AG10803 (cell line): Measurements from ENCODE around the gene TRAF3.

ENCODE experiments used
- DNase-seq: peaks from one replicate; pipeline ENCODE4 v3.0.0; 2010; ENCODE audit warnings: low read depth
- H3K4me3 ChIP-seq: 2 replicates; pipeline ENCODE4 v1.5.1; 2011; ENCODE audit warnings: mild to moderate bottlenecking, low read length, control low read depth
- TF ChIP-seq, protein P1 (sequence below): conservative IDR thresholded peaks from 2 replicates; pipeline ENCODE4 v1.5.1; 2011; ENCODE audit warnings: mild to moderate bottlenecking, low read length, control low read depth, inconsistent platforms

TRAF3 gene

DNA sequence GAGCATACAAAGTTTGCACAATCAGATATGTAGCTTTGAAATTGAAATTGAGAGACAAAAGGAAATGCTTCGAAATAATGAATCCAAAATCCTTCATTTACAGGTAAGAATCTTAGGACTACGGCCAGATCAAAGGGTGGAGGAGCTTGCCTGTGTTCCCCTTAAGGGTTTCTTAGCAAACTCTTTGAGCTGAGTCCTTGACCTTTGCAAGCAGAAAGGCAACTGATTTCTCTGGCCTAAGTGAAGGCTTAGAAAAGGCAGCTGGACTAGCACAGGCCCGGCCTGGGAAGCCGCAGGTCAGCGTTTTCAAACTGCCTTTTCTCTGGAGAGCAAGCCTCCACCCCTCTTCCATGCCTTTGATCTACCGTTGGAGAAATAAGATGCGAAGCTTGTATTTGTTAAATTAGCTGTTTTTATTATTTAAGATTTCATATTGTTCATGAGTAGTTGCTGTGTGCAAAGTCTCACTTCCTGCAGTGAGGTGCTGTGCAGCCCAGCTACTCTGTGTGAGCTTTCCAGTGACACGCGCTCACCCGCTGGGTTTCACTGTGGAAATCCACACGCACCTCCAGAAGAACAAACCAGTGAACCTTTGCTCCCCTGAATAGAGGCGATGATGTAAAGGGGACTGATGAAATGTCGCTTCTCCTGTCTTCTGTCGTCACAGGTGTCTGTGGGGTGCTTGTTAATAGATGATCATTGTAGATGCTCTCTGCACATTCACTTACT is 120.2 kb downstream of the TRAF3 start:
- TF ChIP-seq, protein P1, sequence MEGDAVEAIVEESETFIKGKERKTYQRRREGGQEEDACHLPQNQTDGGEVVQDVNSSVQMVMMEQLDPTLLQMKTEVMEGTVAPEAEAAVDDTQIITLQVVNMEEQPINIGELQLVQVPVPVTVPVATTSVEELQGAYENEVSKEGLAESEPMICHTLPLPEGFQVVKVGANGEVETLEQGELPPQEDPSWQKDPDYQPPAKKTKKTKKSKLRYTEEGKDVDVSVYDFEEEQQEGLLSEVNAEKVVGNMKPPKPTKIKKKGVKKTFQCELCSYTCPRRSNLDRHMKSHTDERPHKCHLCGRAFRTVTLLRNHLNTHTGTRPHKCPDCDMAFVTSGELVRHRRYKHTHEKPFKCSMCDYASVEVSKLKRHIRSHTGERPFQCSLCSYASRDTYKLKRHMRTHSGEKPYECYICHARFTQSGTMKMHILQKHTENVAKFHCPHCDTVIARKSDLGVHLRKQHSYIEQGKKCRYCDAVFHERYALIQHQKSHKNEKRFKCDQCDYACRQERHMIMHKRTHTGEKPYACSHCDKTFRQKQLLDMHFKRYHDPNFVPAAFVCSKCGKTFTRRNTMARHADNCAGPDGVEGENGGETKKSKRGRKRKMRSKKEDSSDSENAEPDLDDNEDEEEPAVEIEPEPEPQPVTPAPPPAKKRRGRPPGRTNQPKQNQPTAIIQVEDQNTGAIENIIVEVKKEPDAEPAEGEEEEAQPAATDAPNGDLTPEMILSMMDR = no peak
- H3K4me3 ChIP-seq = no peak overlapping the region
- DNase-seq = no peak

DNA sequence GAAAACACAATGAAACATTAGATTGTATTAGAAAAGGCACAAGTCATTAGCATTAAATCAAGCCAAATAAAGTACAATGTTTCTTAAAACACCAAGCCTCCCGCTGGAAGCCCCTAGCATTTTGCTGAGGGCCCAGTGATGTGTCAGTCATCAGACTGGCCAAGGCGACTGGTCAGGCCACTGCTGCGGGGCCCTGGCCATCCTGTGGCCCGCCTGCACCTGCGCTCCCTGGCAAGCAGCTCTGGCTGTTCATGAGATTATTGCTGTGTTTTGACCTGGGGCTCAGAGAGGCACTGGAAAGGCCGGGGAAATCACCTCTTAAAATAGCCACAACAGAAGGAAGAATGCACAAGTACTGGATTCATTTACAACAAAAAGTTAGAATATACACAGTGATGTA is 121.0 kb downstream of the TRAF3 start:
- no peak overlapping the region for H3K4me3 ChIP-seq
- TF ChIP-seq, protein P1 = no peak
- no peak for DNase-seq

DNA sequence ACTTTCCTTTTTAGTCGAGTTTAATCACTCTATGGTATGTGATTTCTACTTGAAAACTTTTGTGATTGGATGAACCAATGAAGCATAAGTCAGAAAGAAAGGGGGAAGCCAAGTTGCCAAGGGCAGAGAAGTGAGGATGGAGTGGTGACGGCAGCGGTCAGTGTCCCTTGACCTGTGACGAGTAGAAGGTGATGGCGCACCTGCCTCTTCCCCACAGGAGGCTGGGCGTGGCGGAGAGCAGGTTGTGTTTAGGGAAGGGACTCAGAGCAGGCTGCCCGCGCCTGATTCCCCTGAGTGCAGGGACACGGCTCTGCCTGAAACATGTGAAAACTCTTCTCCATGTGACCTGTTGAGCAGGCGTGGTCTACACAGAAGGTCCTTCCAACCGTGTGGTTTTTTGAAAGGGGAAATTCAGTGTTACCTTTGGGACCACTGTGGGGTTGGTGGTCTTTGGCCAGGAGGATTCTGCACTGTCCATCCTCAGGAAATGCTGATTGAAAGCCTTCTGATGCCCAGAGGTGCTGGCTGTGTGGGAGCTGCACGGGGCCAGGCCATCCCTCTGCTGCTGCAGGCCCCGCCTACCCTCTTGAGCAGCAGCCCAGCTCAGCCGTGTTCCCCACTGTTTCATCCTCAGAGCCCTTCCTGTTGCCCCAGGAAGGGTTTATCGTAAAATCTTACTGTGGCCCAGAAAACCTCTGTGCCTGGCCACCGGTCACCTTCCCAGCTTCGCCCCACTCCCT is 121.7 kb downstream of the TRAF3 start:
- TF ChIP-seq, protein P1 = no peak

DNA sequence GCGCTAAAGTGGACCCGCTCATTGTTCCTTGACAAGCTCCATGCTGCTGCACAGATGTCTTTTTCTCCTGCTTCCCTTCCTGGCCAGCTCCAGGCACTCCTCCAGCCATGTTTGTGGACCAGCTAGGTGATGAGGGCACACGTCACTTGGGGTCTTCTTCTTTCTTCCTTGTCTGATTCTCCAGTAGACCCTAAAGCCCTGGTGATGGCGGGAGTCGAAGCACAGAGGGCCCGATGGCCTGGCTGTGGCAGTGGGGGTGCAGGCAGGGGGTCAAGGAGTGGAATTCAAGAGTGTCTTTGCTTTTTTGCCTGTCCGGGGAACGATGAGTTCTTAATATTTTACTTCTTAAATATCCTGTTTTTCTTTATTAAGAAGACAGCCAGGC is 122.3 kb downstream of the TRAF3 start:
- DNase-seq = no peak
- no peak overlapping the region for H3K4me3 ChIP-seq
- TF ChIP-seq, protein P1 = no peak

More for the DNA sequence above, 121.7 kb downstream of the TRAF3 start:
- no peak overlapping the region for H3K4me3 ChIP-seq
- no peak for DNase-seq

DNA sequence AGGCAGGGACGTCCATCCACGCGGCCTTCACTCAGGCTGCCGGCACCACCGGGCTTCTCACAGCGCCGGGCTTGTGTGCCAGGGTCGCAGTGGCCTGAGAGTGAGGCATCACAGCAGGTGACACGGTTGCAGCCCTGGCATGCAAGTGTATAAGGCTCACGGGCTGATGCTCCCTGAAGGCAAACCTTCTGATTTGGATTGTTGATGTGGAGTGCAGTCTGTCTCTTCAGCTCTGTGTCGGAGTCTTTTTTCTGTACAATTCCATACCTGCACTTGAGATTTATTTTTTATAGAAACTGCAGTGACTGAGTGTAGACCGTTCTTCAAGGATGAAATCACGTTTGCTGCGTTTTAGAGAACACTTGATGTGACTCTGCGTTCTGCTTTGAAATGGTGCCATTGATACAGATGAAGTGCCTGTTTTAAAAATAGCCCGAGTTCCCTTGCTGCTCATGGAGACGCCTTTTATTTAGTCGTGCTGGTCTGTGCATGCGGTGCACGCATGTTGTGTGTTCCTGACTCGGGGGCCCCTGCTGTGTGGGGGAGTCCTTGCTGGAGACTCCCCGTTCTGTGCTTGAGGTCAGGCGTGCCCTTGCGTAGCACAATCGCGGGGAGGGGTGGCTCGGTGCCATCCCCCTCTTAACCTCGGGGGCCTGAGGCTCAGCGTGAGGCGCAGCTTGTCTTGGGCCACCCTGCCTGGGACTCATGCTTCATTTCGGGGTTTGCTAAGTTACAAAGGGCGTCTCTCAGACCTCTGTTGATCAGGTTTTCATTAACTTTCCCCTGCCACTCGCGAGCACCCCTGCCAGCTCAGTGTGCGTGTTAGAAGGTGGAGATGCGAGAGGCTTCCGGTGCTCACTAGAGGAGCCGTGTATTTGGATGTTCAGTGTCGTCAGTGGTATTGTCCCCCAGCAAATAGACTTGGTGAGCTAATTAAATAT is 123.7 kb downstream of the TRAF3 start:
- TF ChIP-seq, protein P1 = no peak
- DNase-seq = no peak
- H3K4me3 ChIP-seq = no peak overlapping the region

DNA sequence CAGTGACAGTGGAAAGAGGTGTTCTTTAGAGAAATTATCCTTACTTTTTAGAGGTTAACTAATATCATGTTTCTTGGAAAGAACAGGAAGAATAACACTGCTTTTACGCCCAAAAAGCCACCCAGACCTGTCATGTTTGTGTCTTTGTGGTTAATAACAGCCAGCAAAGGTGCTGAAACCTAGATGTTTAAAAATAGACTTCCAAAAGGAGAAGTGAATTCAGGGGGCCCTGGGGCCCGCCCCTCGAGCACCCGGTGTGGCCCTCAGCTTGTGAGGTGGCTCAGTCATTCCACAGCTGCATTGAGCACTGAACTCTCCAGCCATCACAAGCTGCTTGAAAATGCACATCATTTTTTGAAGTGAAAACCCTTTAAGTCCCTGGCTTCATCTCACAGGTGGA is 124.4 kb downstream of the TRAF3 start:
- DNase-seq = no peak
- H3K4me3 ChIP-seq = no peak overlapping the region
- TF ChIP-seq, protein P1 = no peak
